H9 (cell line): ENCODE results near the gene FTO. TPM values are rescaled to one million over a fixed set of nuclear protein-coding genes. Genes with fewer than 3 reads are reported as not detected.

ENCODE experiments used
- DNase-seq: peaks from one replicate; pipeline ENCODE4 v3.0.0-alpha.2; 2017
- H2AFZ ChIP-seq: one replicate; pipeline ENCODE4 v1.6.1; 2013; ENCODE audit warnings: mild to moderate bottlenecking, low read length, control low read depth, moderate library complexity
- H2AK5ac ChIP-seq: 2 replicates; pipeline ENCODE4 v1.6.1; 2013; ENCODE audit warnings: low read length, control low read depth, mixed read lengths; ENCODE audit not compliant: insufficient read length
- H2BK120ac ChIP-seq: one replicate; pipeline ENCODE4 v1.6.1; 2013; ENCODE audit warnings: low read depth, mild to moderate bottlenecking, low read length, control low read depth, inconsistent platforms; ENCODE audit not compliant: poor library complexity, severe bottlenecking
- H2BK12ac ChIP-seq: 2 replicates; pipeline ENCODE4 v1.6.1; 2013; ENCODE audit warnings: low read length, control low read depth, mixed read lengths, low read depth; ENCODE audit not compliant: insufficient read length
- H2BK15ac ChIP-seq: 2 replicates; pipeline ENCODE4 v1.6.1; 2013; ENCODE audit warnings: low read depth, low read length, control low read depth
- H2BK20ac ChIP-seq: one replicate; pipeline ENCODE4 v1.6.1; 2013; ENCODE audit warnings: low read depth, mild to moderate bottlenecking, low read length, control low read depth, inconsistent platforms; ENCODE audit not compliant: poor library complexity, severe bottlenecking
- H2BK5ac ChIP-seq: 2 replicates; pipeline ENCODE4 v1.6.1; 2013; ENCODE audit warnings: low read length, control low read depth, mixed read lengths; ENCODE audit not compliant: insufficient read length
- H3K14ac ChIP-seq: 2 replicates; pipeline ENCODE4 v1.6.1; 2013; ENCODE audit warnings: low read length, control low read depth; ENCODE audit not compliant: insufficient read depth
- H3K18ac ChIP-seq: 2 replicates; pipeline ENCODE4 v1.6.1; 2013; ENCODE audit warnings: low read depth, mild to moderate bottlenecking, mixed read lengths, low read length, control low read depth; ENCODE audit not compliant: insufficient read length
- H3K23ac ChIP-seq: 2 replicates; pipeline ENCODE4 v1.6.1; 2013; ENCODE audit warnings: low read length, control low read depth, mixed read lengths, low read depth; ENCODE audit not compliant: insufficient read length
- H3K23me2 ChIP-seq: 2 replicates; pipeline ENCODE4 v1.6.1; 2013; ENCODE audit warnings: low read depth, mild to moderate bottlenecking, mixed read lengths, low read length, control low read depth; ENCODE audit not compliant: insufficient read length, poor library complexity, severe bottlenecking
- H3K27ac ChIP-seq: 2 replicates; pipeline ENCODE4 v1.5.1; 2013; ENCODE audit warnings: low read length, control low read depth, mixed read lengths, low read depth; ENCODE audit not compliant: insufficient read length
- H3K27me3 ChIP-seq: 2 replicates; pipeline ENCODE4 v1.6.1; 2013; ENCODE audit warnings: low read length, control low read depth, inconsistent platforms; ENCODE audit not compliant: insufficient read depth
- H3K4ac ChIP-seq: 2 replicates; pipeline ENCODE4 v1.6.1; 2013; ENCODE audit warnings: low read depth, mild to moderate bottlenecking, control low read depth, inconsistent platforms, low read length, moderate library complexity
- H3K4me1 ChIP-seq: 2 replicates; pipeline ENCODE4 v1.6.1; 2013; ENCODE audit warnings: low read length, control low read depth, inconsistent platforms; ENCODE audit not compliant: insufficient read depth
- H3K4me2 ChIP-seq: 2 replicates; pipeline ENCODE4 v1.6.1; 2013; ENCODE audit warnings: low read length, control low read depth, mixed read lengths; ENCODE audit not compliant: insufficient read length, insufficient read depth
- H3K56ac ChIP-seq: 2 replicates; pipeline ENCODE4 v1.6.1; 2013; ENCODE audit warnings: low read depth, mild to moderate bottlenecking, mixed read lengths, low read length, control low read depth; ENCODE audit not compliant: insufficient read length
- H3K79me1 ChIP-seq: 2 replicates; pipeline ENCODE4 v1.6.1; 2013; ENCODE audit warnings: low read depth, mild to moderate bottlenecking, moderate library complexity, low read length, control low read depth, inconsistent platforms; ENCODE audit not compliant: insufficient read depth, poor library complexity, severe bottlenecking
- H3K79me2 ChIP-seq: 2 replicates; pipeline ENCODE4 v1.6.1; 2013; ENCODE audit warnings: low read length, control low read depth, inconsistent platforms; ENCODE audit not compliant: insufficient read depth
- H3K9ac ChIP-seq: 2 replicates; pipeline ENCODE4 v1.6.1; 2013; ENCODE audit warnings: low read length, control low read depth, mixed read lengths; ENCODE audit not compliant: insufficient read length; ENCODE audit errors: extremely low read depth
- H3K9me3 ChIP-seq: one replicate; pipeline ENCODE4 v1.6.1; 2013; ENCODE audit warnings: low read depth, low read length, inconsistent platforms; ENCODE audit not compliant: control insufficient read depth
- H3T11ph ChIP-seq: one replicate; pipeline ENCODE4 v1.6.1; 2013; ENCODE audit warnings: mild to moderate bottlenecking, low read length, control low read depth, inconsistent platforms
- H4K20me1 ChIP-seq: one replicate; pipeline ENCODE4 v1.6.1; 2013; ENCODE audit not compliant: control insufficient read depth, insufficient read length, insufficient read depth
- H4K5ac ChIP-seq: 2 replicates; pipeline ENCODE4 v1.6.1; 2013; ENCODE audit warnings: low read depth, mild to moderate bottlenecking, mixed read lengths, low read length, control low read depth; ENCODE audit not compliant: insufficient read length
- H4K8ac ChIP-seq: replicated peaks from 2 replicates; pipeline ENCODE4 v1.6.1; 2013; ENCODE audit warnings: low read length, control low read depth, mixed read lengths, low read depth; ENCODE audit not compliant: insufficient read length
- H4K91ac ChIP-seq: 2 replicates; pipeline ENCODE4 v1.6.1; 2013; ENCODE audit warnings: low read depth, mild to moderate bottlenecking, moderate library complexity, mixed read lengths, low read length, control low read depth; ENCODE audit not compliant: insufficient read length
- H3K27ac Mint-ChIP-seq, 3 experiments: 2 replicates in 2 of 3; 3 replicates in 1 of 3; pipeline ENCODE4 v1.8.0; 2020 to 2021; ENCODE audit warnings: mixed read lengths in 3 of 3, mild to moderate bottlenecking in 1 of 3, moderate library complexity in 1 of 3
- H3K27me3 Mint-ChIP-seq: 2 replicates; pipeline ENCODE4 v1.8.0; 2021; ENCODE audit warnings: low read depth, mild to moderate bottlenecking, moderate library complexity, mixed read lengths
- H3K36me3 Mint-ChIP-seq, 3 experiments: 2 replicates in 2 of 3; 3 replicates in 1 of 3; pipeline ENCODE4 v1.8.0; 2020 to 2021; ENCODE audit warnings: low read depth in 3 of 3, mixed read lengths in 3 of 3; ENCODE audit not compliant: insufficient read depth in 1 of 3
- H3K4me1 Mint-ChIP-seq, 2 experiments: 2 replicates each; pipeline ENCODE4 v1.8.0; 2020; ENCODE audit warnings: mixed read lengths in 2 of 2
- H3K4me3 Mint-ChIP-seq, 2 experiments: 2 replicates in 1 of 2; 3 replicates in 1 of 2; pipeline ENCODE4 v1.8.0; 2020 to 2021; ENCODE audit warnings: mild to moderate bottlenecking in 2 of 2, mixed read lengths in 2 of 2, moderate library complexity in 1 of 2
- H3K9me3 Mint-ChIP-seq, 2 experiments: 2 replicates in 1 of 2; 3 replicates in 1 of 2; pipeline ENCODE4 v1.8.0; 2020; ENCODE audit warnings: mild to moderate bottlenecking in 2 of 2, mixed read lengths in 2 of 2, moderate library complexity in 1 of 2
- WGBS: extraction: QIAGEN DNeasy Blood & Tissue Kit; methylation state at CpG from one replicate; pipeline ENCODE4 v1.1.7; 2013; ENCODE audit warnings: missing lambda C conversion rate, low lambda C conversion rate, mixed read lengths; ENCODE audit not compliant: insufficient read length; ENCODE audit errors: extremely low coverage; 5-methylcytosine and 5-hydroxymethylcytosine counted together
- total RNA-seq: library from RNA; stranded (reverse); gene quantifications from 2 replicates; pipeline ENCODE4 v1.2.1, GENCODE V29; 2021
- TF ChIP-seq, protein P1 (sequence below): fragments of 200-600 bp; sonication (generic); conservative IDR thresholded peaks from 3 replicates; pipeline ENCODE4 v1.8.0; 2021; ENCODE audit warnings: antibody characterized with exemption, mild to moderate bottlenecking

FTO gene
- total RNA-seq, 1 experiment from 2014 or later = 67.9 TPM

DNA sequence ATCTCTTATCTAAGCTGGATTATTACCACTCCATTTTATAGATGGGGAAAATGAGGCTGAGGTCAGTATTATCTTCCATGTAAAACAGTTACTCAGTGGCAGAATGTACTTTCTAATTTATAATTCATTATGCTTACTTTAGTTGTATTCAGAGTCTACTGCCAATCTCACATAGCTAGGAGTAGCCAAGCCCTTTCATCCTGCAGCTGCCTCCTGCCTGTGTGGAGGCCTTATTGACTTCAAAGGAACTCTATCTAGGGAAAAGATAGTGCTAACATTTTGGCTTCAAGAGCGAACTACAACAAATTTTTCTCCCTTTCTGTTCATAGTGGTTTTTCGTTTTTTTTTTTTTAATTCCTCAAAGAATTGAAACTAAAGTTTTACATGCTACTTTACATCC, 13.2 kb upstream of the FTO start:
- no peaks in the 10 kb centered on the region for H4K20me1 ChIP-seq
- no peak overlapping the region for H2BK120ac ChIP-seq
- no peak overlapping the region for H2BK20ac ChIP-seq
- H3K56ac ChIP-seq = no peak overlapping the region
- H3K4me1 ChIP-seq = no peaks in the 10 kb centered on the region
- no peaks in the 10 kb centered on the region for H3K9me3 Mint-ChIP-seq
- H2AFZ ChIP-seq = no peak overlapping the region
- no peak overlapping the region for H3K18ac ChIP-seq
- no peak overlapping the region for H4K91ac ChIP-seq
- no peaks in the 10 kb centered on the region for H3K79me2 ChIP-seq
- no peak overlapping the region for H3T11ph ChIP-seq
- no peaks in the 10 kb centered on the region for H3K79me1 ChIP-seq
- no peak overlapping the region for H4K8ac ChIP-seq
- DNase-seq = no peak
- no peaks in the 10 kb centered on the region for H3K9me3 ChIP-seq
- no peaks in the 10 kb centered on the region for H3K4me1 Mint-ChIP-seq
- no peak overlapping the region for H2BK12ac ChIP-seq
- no peak overlapping the region for H2BK5ac ChIP-seq
- H3K4me2 ChIP-seq = no peak overlapping the region
- H3K4ac ChIP-seq = no peak overlapping the region
- H2AK5ac ChIP-seq = no peak overlapping the region
- no peak overlapping the region for H2BK15ac ChIP-seq
- H3K27ac ChIP-seq = no peak overlapping the region
- H3K27me3 ChIP-seq = no peaks in the 10 kb centered on the region
- H3K9ac ChIP-seq = no peak overlapping the region
- peaks cover 2 to 20% (median 17%) of the 10 kb centered on the region in 3 experiments; a peak in 5 of 7 replicates for H3K36me3 Mint-ChIP-seq
- no peak overlapping the region for H3K4me3 Mint-ChIP-seq
- no peak overlapping the region for H3K14ac ChIP-seq
- WGBS = no CpG with 5 or more reads among the region's 2 CpGs
- H3K23me2 ChIP-seq = no peaks in the 10 kb centered on the region
- no peak overlapping the region for H3K23ac ChIP-seq
- H3K27ac Mint-ChIP-seq = no peak overlapping the region
- no peaks in the 10 kb centered on the region for H3K27me3 Mint-ChIP-seq
- H4K5ac ChIP-seq = no peak overlapping the region
- TF ChIP-seq, protein P1, sequence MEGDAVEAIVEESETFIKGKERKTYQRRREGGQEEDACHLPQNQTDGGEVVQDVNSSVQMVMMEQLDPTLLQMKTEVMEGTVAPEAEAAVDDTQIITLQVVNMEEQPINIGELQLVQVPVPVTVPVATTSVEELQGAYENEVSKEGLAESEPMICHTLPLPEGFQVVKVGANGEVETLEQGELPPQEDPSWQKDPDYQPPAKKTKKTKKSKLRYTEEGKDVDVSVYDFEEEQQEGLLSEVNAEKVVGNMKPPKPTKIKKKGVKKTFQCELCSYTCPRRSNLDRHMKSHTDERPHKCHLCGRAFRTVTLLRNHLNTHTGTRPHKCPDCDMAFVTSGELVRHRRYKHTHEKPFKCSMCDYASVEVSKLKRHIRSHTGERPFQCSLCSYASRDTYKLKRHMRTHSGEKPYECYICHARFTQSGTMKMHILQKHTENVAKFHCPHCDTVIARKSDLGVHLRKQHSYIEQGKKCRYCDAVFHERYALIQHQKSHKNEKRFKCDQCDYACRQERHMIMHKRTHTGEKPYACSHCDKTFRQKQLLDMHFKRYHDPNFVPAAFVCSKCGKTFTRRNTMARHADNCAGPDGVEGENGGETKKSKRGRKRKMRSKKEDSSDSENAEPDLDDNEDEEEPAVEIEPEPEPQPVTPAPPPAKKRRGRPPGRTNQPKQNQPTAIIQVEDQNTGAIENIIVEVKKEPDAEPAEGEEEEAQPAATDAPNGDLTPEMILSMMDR = no peak
